Neural cell (in vitro differentiated cells): ENCODE data around the gene PPP2R3A. TPM values are rescaled to one million over a fixed set of nuclear protein-coding genes. Genes with fewer than 3 reads are reported as not detected.

Experiments
- H2AFZ ChIP-seq: fragments of 200-600, 300-800 bp; sonication (generic), shearing (Covaris generic); 2 replicates; pipeline ENCODE4 v1.6.0; 2014; ENCODE audit warnings: low read depth, mild to moderate bottlenecking, antibody characterized with exemption, low read length, moderate library complexity
- H3F3A ChIP-seq: fragments of 200-600 bp; shearing (Covaris generic); 2 replicates; pipeline ENCODE4 v1.6.1; 2016; ENCODE audit warnings: mild to moderate bottlenecking, moderate library complexity, mixed read lengths, antibody characterized with exemption, low read length; ENCODE audit not compliant: insufficient read depth, poor library complexity, severe bottlenecking
- H3K27ac ChIP-seq: fragments of 200-600, 300-800 bp; sonication (generic), shearing (Covaris generic); 2 replicates; pipeline ENCODE4 v1.5.1; 2014; ENCODE audit warnings: mild to moderate bottlenecking, low read length, moderate library complexity
- H3K27me3 ChIP-seq: fragments of 300-800, 200-600 bp; sonication (generic), shearing (Covaris generic); 2 replicates; pipeline ENCODE4 v1.6.0; 2014; ENCODE audit warnings: mild to moderate bottlenecking, low read depth, low read length, moderate library complexity; ENCODE audit not compliant: insufficient read depth
- H3K36me3 ChIP-seq: fragments of 300-800, 200-600 bp; sonication (generic), shearing (Covaris generic); 2 replicates; pipeline ENCODE4 v1.5.1; 2014; ENCODE audit warnings: mild to moderate bottlenecking, antibody characterized with exemption, low read length, moderate library complexity; ENCODE audit not compliant: insufficient read depth
- H3K4me2 ChIP-seq: fragments of 300-800, 200-600 bp; sonication (generic), shearing (Covaris generic); 2 replicates; pipeline ENCODE4 v1.6.0; 2014; ENCODE audit warnings: mild to moderate bottlenecking, low read length
- H3K4me3 ChIP-seq: fragments of 300-800, 200-600 bp; sonication (generic), shearing (Covaris generic); 2 replicates; pipeline ENCODE4 v1.5.1; 2014; ENCODE audit warnings: mild to moderate bottlenecking, low read length, moderate library complexity
- H3K79me2 ChIP-seq: fragments of 200-600 bp; shearing (Covaris generic); replicated peaks from 2 replicates; pipeline ENCODE4 v1.6.0; 2014; ENCODE audit warnings: mild to moderate bottlenecking, low read length, moderate library complexity; ENCODE audit not compliant: insufficient read depth
- H3K9ac ChIP-seq: fragments of 300-800, 200-600 bp; sonication (generic), shearing (Covaris generic); 2 replicates; pipeline ENCODE4 v1.6.1; 2016; ENCODE audit warnings: mild to moderate bottlenecking, low read length, mixed read lengths
- H3K9me2 ChIP-seq: fragments of 200-600 bp; shearing (Covaris generic); 2 replicates; pipeline ENCODE4 v1.6.1; 2016; ENCODE audit warnings: mild to moderate bottlenecking, low read length, mixed read lengths; ENCODE audit not compliant: insufficient read depth
- H3K9me3 ChIP-seq: fragments of 200-600, 300-800 bp; sonication (generic), shearing (Covaris generic); 2 replicates; pipeline ENCODE4 v1.6.1; 2016; ENCODE audit warnings: mild to moderate bottlenecking, mixed run types, low read length, moderate library complexity, mixed read lengths
- H4K20me1 ChIP-seq: fragments of 200-600 bp; shearing (Covaris generic); 2 replicates; pipeline ENCODE4 v1.6.1; 2016; ENCODE audit warnings: mild to moderate bottlenecking, mixed run types; ENCODE audit not compliant: insufficient read depth
- CTCF ChIP-seq: fragments of 450-650 bp; IDR thresholded peaks from 2 replicates; pipeline ENCODE4 v1.5.1; 2014; ENCODE audit warnings: antibody characterized with exemption, mild to moderate bottlenecking, moderate library complexity; ENCODE audit not compliant: poor library complexity, severe bottlenecking
- EP300 ChIP-seq: fragments of 450-650 bp; conservative IDR thresholded peaks from 2 replicates; pipeline ENCODE4 v1.6.1; 2014; ENCODE audit warnings: antibody characterized with exemption, mild to moderate bottlenecking, moderate library complexity; ENCODE audit not compliant: poor library complexity, severe bottlenecking
- EZH2 ChIP-seq: fragments of 200-600, 300-800 bp; shearing (Covaris generic), sonication (generic); IDR thresholded peaks from 2 replicates; pipeline ENCODE4 v1.6.1; 2014; ENCODE audit warnings: antibody characterized with exemption, low read length, borderline replicate concordance, mild to moderate bottlenecking; ENCODE audit not compliant: insufficient read depth, poor library complexity, severe bottlenecking
- MXI1 ChIP-seq: fragments of 450-650 bp; conservative IDR thresholded peaks from 2 replicates; pipeline ENCODE4 v1.6.1; 2014; ENCODE audit warnings: antibody characterized with exemption, mild to moderate bottlenecking; ENCODE audit not compliant: poor library complexity, severe bottlenecking
- POLR2AphosphoS5 ChIP-seq: IDR thresholded peaks from 2 replicates; pipeline ENCODE4 v1.6.1; 2012
- RAD21 ChIP-seq: fragments of 450-650 bp; conservative IDR thresholded peaks from 2 replicates; pipeline ENCODE4 v1.6.1; 2014; ENCODE audit warnings: antibody characterized with exemption, mild to moderate bottlenecking, moderate library complexity
- REST ChIP-seq: IDR thresholded peaks from 2 replicates; pipeline ENCODE4 v1.6.1; 2012; ENCODE audit warnings: borderline replicate concordance
- SMC3 ChIP-seq: fragments of 450-650 bp; conservative IDR thresholded peaks from 2 replicates; pipeline ENCODE4 v1.6.1; 2014; ENCODE audit warnings: antibody characterized with exemption, mild to moderate bottlenecking, moderate library complexity; ENCODE audit not compliant: poor library complexity
- TAF1 ChIP-seq: IDR thresholded peaks from 2 replicates; pipeline ENCODE4 v1.6.1; 2012; ENCODE audit warnings: low read depth
- polyA plus RNA-seq: library from polyadenylated mRNA; depleted of rRNA; stranded (reverse); fragments of >200 nt; gene quantifications from 2 replicates; pipeline ENCODE4 v1.2.3, GENCODE V29; 2014

Gene PPP2R3A
- polyA plus RNA-seq, 1 donor from 2014 or later, result 17.9 TPM

GRCh38 chr3:136192831-136193230 lies 227.3 kb downstream of the PPP2R3A start:
- H3K36me3 ChIP-seq, result no peaks in the 10 kb centered on the region
- peak overlapping the region; percentile 91 for H3K9ac ChIP-seq
- peaks cover 31% of the 10 kb centered on the region for H4K20me1 ChIP-seq
- peak overlapping the region; percentile 93 for H3K4me3 ChIP-seq
- no peak overlapping the region for H3K27ac ChIP-seq
- no peaks in the 10 kb centered on the region for H3K9me2 ChIP-seq
- no peak overlapping the region for H2AFZ ChIP-seq
- TF ChIP-seq REST, result no peak
- TF ChIP-seq MXI1, result no peak
- no peak for TF ChIP-seq RAD21
- TF ChIP-seq POLR2AphosphoS5, result no peak
- TF ChIP-seq CTCF, result no peak
- no peak for TF ChIP-seq SMC3
- TF ChIP-seq TAF1, result no peak
- TF ChIP-seq EZH2, result no peak
- no peak for TF ChIP-seq EP300
- H3K27me3 ChIP-seq, result no peaks in the 10 kb centered on the region
- peaks cover 76% of the 10 kb centered on the region for H3K79me2 ChIP-seq
- H3K4me2 ChIP-seq, result peak overlapping the region; percentile 83
- H3F3A ChIP-seq, result peaks cover under 1% of the 10 kb centered on the region
- H3K9me3 ChIP-seq, result no peaks in the 10 kb centered on the region

- Histone ChIP-seq H3K4me3 (peak overlapping the region; percentile 93), H3K79me2 (peaks cover 70% of the 10 kb centered on the region), H4K20me1 (peaks cover 31% of the 10 kb centered on the region), H3K36me3 (no peaks in the 10 kb centered on the region), H3K9ac (peak overlapping the region; percentile 91), H3K4me2 (peak overlapping the region; percentile 83), H3K27ac (no peak overlapping the region), H3K9me3 (no peaks in the 10 kb centered on the region), H2AFZ (no peak overlapping the region), H3F3A (peaks cover 7% of the 10 kb centered on the region), H3K27me3 (no peaks in the 10 kb centered on the region), H3K9me2 (no peaks in the 10 kb centered on the region)
- no peak for TF ChIP-seq REST
- no peak for TF ChIP-seq MXI1
- TF ChIP-seq EP300, result no peak
- TF ChIP-seq RAD21, result no peak
- no peak for TF ChIP-seq SMC3
- no peak for TF ChIP-seq POLR2AphosphoS5
- TF ChIP-seq TAF1, result no peak
- no peak for TF ChIP-seq EZH2
- no peak for TF ChIP-seq CTCF
These were observed 227.9 kb downstream of the PPP2R3A start for GRCh38 chr3:136193278-136194054.
